ENCODE measurements around the gene RNU5B-1. TPM values are rescaled to one million over a fixed set of nuclear protein-coding genes. Genes with fewer than 3 reads are reported as not detected.

RNU5B-1 gene
- polyA plus RNA-seq, 1 of the 3 experiments (the other 2 are of a cell fraction) = not detected

DNA sequence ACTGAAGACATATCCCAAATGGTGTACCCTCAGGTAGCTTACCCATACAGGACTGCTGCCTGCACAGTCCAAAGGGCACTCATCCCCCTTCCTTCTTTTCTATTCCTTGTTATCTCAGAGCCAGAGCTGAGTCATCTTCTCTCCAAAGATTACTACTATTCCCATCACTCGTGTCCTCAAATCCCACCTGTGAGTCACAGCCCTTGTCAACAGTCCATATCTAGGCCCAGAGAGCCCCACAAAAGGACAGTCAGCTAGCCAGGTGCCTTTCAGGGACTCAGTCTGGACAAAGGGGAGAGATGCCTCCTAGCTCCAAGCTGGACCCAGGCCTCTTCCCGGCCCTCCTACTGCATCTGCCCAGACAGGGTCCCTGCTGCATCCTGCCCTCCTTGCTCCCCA is 28.8 kb upstream of the RNU5B-1 start:
- Histone ChIP-seq H3K79me2 (ENCODE audit: insufficient read depth) (no peaks in the 10 kb centered on the region), H3K9me3 (no peaks in the 10 kb centered on the region), H3F3A (replicated peaks; ENCODE audit: insufficient read depth) (no peaks in the 10 kb centered on the region), H3K9ac (no peak overlapping the region), H2AFZ (ENCODE audit: low read depth) (no peak overlapping the region), H3K27me3 (ENCODE audit: insufficient read depth) (no peaks in the 10 kb centered on the region), H3K4me1 (ENCODE audit: control insufficient read depth in 1 of 2, insufficient read depth in 2 of 2, low read depth in 1 of 2, low read length in 1 of 2) (peaks cover 0 to 6% of the 10 kb centered on the region in 2 experiments; a peak in 1 of 4 replicates), H3K27ac (ENCODE audit: low read depth in 2 of 2, low read length in 1 of 2) (no peak overlapping the region), H3K4me3 (ENCODE audit: low read depth in 2 of 2, low read length in 1 of 2) (no peak overlapping the region), H3K9me2 (no peaks in the 10 kb centered on the region), H3K4me2 (no peak overlapping the region), H3K36me3 (replicated peaks in 1 of 2; ENCODE audit: control insufficient read depth in 1 of 2, insufficient read depth in 2 of 2, low read length in 1 of 2) (no peaks in the 10 kb centered on the region), H4K20me1 (ENCODE audit: insufficient read depth) (no peaks in the 10 kb centered on the region)
- no peak for DNase-seq
- ChIA-PET POLR2A (no interaction called here), CTCF (interaction anchor here (1.0 to 1.6 kb wide), 4 partner anchors 10 to 221 kb away, joined by 3 to 8 read pairs (median 4); no protein-coding TSS in a partner anchor)
- TF ChIP-seq, protein P1, sequence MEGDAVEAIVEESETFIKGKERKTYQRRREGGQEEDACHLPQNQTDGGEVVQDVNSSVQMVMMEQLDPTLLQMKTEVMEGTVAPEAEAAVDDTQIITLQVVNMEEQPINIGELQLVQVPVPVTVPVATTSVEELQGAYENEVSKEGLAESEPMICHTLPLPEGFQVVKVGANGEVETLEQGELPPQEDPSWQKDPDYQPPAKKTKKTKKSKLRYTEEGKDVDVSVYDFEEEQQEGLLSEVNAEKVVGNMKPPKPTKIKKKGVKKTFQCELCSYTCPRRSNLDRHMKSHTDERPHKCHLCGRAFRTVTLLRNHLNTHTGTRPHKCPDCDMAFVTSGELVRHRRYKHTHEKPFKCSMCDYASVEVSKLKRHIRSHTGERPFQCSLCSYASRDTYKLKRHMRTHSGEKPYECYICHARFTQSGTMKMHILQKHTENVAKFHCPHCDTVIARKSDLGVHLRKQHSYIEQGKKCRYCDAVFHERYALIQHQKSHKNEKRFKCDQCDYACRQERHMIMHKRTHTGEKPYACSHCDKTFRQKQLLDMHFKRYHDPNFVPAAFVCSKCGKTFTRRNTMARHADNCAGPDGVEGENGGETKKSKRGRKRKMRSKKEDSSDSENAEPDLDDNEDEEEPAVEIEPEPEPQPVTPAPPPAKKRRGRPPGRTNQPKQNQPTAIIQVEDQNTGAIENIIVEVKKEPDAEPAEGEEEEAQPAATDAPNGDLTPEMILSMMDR (IDR thresholded peaks at IDR 0.05) = no peak
- TF ChIP-seq NRF1 (IDR thresholded peaks at IDR 0.05; ENCODE audit: low read depth, low read length) = no peak
- TF ChIP-seq, protein P2, sequence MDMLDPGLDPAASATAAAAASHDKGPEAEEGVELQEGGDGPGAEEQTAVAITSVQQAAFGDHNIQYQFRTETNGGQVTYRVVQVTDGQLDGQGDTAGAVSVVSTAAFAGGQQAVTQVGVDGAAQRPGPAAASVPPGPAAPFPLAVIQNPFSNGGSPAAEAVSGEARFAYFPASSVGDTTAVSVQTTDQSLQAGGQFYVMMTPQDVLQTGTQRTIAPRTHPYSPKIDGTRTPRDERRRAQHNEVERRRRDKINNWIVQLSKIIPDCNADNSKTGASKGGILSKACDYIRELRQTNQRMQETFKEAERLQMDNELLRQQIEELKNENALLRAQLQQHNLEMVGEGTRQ (IDR thresholded peaks at IDR 0.05; ENCODE audit: borderline replicate concordance, low read depth, low read length) = no peak
- TF ChIP-seq SMC3 (IDR thresholded peaks at IDR 0.05; ENCODE audit: low read depth, low read length) = no peak
- WGBS (ENCODE audit: low lambda C conversion rate) = 38% methylated on average over 2 of the region's 2 CpGs

DNA sequence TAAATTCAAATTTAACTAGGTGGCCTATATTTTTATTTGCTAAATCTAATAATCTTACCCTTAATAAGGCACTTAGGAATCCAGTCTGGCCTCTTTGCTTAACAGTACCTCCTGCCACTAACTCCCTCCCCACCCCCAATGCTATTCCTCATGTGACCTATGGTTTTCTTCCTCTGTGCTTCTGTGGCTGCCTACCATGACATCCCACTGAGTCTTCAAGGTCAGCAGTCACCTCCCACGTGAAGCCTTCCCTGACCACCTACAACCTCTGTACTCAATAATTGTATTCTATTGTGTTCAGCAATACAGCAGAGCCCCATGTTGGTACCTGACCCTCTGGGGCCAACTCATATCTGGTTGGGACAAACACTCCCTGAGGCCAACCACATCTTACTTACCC is 27.5 kb upstream of the RNU5B-1 start:
- H4K20me1 ChIP-seq (ENCODE audit: insufficient read depth) = no peaks in the 10 kb centered on the region
- no peak overlapping the region for H3K9ac ChIP-seq
- WGBS (ENCODE audit: low lambda C conversion rate) = 60% methylated on average over 1 of the region's 1 CpG
- H2AFZ ChIP-seq (ENCODE audit: low read depth) = no peak overlapping the region
- H3K79me2 ChIP-seq (ENCODE audit: insufficient read depth) = no peaks in the 10 kb centered on the region
- no peak overlapping the region for H3K27ac ChIP-seq (ENCODE audit: low read depth in 2 of 2, low read length in 1 of 2)
- H3K4me1 ChIP-seq (ENCODE audit: control insufficient read depth in 1 of 2, insufficient read depth in 2 of 2, low read depth in 1 of 2, low read length in 1 of 2) = peaks cover 0 to 6% of the 10 kb centered on the region in 2 experiments; a peak in 1 of 4 replicates
- no peaks in the 10 kb centered on the region for H3F3A ChIP-seq (replicated peaks; ENCODE audit: insufficient read depth)
- no peak for DNase-seq
- H3K4me2 ChIP-seq = no peak overlapping the region
- TF ChIP-seq, protein P2 (IDR thresholded peaks at IDR 0.05; ENCODE audit: borderline replicate concordance, low read depth, low read length) = no peak
- TF ChIP-seq FOXJ3 (CRISPR knock-in tag; IDR thresholded peaks at IDR 0.05) (no peak), GATA2 (CRISPR knock-in tag; IDR thresholded peaks at IDR 0.05) (no peak), EZH2phosphoT487 (IDR thresholded peaks at IDR 0.05; ENCODE audit: borderline replicate concordance, low read depth) (no peak), SIN3A (IDR thresholded peaks at IDR 0.05; ENCODE audit: borderline replicate concordance, low read depth, low read length) (no peak), RFX5 (IDR thresholded peaks at IDR 0.05; ENCODE audit: low read length) (no peak), SMC3 (IDR thresholded peaks at IDR 0.05; ENCODE audit: low read depth, low read length) (no peak), NFIC (IDR thresholded peaks at IDR 0.05; ENCODE audit: borderline replicate concordance) (no peak), TAF1 (IDR thresholded peaks at IDR 0.05; ENCODE audit: borderline replicate concordance, low read depth, low read length) (no peak), YY1 (IDR thresholded peaks at IDR 0.05; ENCODE audit: low read depth) (no peak)
- TF ChIP-seq, protein P1 (IDR thresholded peaks at IDR 0.05) = no peak
- TF ChIP-seq, protein P3, sequence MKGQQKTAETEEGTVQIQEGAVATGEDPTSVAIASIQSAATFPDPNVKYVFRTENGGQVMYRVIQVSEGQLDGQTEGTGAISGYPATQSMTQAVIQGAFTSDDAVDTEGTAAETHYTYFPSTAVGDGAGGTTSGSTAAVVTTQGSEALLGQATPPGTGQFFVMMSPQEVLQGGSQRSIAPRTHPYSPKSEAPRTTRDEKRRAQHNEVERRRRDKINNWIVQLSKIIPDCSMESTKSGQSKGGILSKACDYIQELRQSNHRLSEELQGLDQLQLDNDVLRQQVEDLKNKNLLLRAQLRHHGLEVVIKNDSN (IDR thresholded peaks at IDR 0.05; ENCODE audit: borderline replicate concordance, low read depth) = no peak
- H3K9me3 ChIP-seq = no peaks in the 10 kb centered on the region
- no peaks in the 10 kb centered on the region for H3K9me2 ChIP-seq
- no peaks in the 10 kb centered on the region for H3K27me3 ChIP-seq (ENCODE audit: insufficient read depth)
- POLR2A ChIA-PET = no interaction called here
- no peaks in the 10 kb centered on the region for H3K36me3 ChIP-seq (replicated peaks in 1 of 2; ENCODE audit: control insufficient read depth in 1 of 2, insufficient read depth in 2 of 2, low read length in 1 of 2)
- no peak overlapping the region; a peak in 1 of 4 replicates for H3K4me3 ChIP-seq (ENCODE audit: low read depth in 2 of 2, low read length in 1 of 2)
- CTCF ChIA-PET = interaction anchor here (1.1 to 2.7 kb wide), 2 partner anchors 21 to 97 kb away, joined by 3 to 11 read pairs; no protein-coding TSS in a partner anchor

All from SK-N-SH (cell line).